ENCODE results near the gene HEMK1.

DNA sequence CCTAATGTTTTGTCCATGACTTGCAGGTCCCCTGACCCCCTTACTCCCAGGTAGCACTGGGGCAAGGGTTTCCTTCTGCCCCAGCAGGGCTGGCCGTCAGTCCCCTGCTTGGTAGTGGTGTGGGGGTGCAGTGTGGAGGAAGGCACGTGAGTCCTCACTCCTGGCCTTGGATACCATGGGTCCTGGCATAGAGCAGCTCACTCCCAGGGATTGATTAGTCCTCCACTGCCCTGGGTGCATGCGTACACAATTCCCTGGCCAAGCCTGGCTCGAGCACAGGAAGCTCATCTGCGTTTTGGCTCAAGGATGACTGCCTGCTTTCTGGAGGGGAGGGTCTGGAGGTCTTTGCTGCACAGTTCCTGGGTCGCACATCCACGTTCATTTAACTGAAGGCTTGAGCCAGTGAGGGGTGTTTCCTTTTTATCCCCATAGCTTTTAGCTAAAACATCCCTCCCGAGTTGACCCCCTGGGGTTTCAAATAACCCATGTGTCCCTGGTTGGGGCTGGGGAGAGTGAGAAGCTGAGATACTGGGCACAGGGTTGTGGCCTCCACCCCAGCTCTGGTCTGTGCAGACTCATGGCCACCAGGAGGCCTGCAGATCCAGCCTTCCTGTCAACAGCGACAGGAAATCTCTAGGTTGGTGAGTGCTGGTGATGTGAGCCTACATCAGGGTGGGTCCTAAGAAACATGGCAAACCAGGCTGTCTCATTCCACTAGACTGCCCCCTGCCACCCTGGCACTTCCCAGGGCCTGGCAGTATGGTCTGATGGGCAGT is 11.5 kb downstream of the HEMK1 start:
- TF ChIP-seq EZH2 (IDR thresholded peaks at IDR 0.05; ENCODE audit: low read length, unreplicated experiment) (no peak), CTCF (conservative IDR thresholded peaks at IDR 0.05; ENCODE audit: low read depth, low read length) (no peak)
